Islet of Langerhans (tissue), 1 donor: ENCODE results near the gene CSMD2.

Experiments
- FAIRE-seq: peaks from one replicate; lab custom pipeline; 2011; peaks lifted over from hg19 to GRCh38; lab: Jason Lieb, UNC

Gene CSMD2

DNA sequence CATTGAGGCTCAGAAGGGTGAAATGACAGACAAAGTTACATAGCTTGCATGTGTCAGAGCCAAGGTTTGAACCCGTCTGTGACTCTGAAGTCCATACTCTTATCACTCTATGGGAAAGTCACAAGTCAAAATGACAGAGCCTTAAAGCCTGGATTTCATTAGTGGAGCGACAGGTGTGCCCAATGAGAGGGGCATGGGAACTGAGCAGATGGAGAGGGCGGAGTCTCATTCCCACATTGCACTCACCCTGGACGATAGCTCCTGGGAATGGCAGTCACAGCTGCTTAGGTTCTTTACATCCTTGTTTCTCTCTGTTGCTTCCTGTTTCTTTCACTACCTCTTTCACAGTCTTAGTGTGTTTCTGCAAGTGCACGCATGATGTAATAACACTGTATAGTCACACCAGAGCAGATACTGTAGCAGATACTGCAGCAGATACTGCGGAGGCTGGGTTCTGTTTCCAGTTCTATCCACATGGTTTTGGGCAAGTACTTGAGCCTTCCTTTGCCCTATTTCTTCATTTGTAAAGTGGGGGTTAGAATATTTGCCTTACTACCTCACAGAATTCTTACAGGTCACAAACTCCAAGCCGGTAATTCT lies 565.4 kb downstream of the CSMD2 start:
- no peak for FAIRE-seq

DNA sequence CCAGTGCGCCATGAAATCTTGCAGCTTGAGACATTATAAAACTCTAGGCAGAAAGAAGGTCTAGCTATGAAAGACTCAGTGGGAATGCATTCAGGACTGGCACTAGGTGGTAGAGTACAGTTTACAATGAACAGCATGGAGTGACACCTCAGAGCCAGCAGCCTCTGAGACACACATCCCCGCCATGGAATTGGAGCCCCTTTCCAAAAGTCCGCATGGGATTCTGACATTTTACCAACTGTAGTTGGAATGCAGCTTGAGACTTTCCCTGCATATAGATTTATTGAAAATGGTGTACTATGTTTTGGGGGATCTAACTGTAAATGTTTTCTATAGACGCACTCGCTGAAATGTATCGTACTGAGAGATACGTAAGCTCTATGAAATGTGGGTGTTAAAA lies 576.3 kb downstream of the CSMD2 start:
- FAIRE-seq: no peak

DNA sequence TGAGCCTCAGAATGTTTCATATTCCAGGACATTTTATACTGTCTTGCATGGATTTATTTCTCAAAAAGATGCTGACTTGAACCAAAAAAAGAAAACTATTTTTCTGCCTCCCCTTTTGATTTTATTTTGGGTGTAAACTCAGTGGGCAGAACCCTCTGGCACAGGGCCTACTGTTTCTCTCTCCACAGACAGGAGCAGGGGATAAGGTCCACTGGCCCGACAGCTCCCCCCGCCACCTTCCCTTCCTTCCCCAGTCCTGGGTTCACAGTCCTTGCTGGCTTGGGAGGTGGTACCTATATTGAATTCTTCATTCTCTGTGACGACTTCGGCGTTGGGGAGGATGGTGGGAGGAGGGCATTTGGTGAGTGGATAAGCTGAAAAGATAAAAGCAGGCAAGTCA lies 578.2 kb downstream of the CSMD2 start:
- FAIRE-seq: no peak

DNA sequence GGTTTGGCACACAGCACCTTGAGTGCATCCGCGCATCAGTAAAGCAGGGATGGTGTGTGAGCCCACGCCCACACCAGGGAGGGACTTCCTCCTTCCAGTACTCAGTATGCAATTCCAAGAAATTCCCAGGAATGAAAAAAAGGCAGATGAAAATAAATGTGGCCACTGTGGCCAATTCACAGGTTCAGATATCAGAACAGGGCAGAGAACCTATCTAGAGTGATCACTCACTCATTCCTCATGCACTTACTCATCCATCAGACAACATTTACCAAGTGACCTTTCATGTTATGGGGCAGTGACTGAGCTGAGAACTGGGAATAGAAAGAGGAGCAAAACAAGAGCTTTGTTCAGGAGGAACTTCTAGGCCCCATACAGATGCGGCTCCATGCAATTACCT lies 578.9 kb downstream of the CSMD2 start:
- no peak for FAIRE-seq

DNA sequence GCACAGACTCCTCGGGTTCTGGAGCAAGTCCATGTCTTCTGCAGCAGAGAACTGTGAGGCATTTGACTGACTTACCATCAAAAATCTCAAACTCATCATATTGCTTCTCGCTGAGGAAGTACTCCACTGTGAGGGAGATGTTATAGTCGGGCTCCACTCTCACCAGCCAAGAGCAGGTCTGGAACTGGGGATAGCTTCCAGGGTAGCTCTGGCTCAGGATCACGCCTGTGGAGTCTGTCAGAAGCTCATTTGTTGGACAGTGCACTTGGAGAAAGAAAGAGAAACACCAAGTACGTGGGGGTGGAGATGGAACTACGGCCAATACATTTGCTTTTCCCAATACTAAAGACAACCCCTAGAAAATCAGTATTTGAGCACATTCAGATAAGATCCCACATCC lies 581.5 kb downstream of the CSMD2 start:
- no peak for FAIRE-seq

DNA sequence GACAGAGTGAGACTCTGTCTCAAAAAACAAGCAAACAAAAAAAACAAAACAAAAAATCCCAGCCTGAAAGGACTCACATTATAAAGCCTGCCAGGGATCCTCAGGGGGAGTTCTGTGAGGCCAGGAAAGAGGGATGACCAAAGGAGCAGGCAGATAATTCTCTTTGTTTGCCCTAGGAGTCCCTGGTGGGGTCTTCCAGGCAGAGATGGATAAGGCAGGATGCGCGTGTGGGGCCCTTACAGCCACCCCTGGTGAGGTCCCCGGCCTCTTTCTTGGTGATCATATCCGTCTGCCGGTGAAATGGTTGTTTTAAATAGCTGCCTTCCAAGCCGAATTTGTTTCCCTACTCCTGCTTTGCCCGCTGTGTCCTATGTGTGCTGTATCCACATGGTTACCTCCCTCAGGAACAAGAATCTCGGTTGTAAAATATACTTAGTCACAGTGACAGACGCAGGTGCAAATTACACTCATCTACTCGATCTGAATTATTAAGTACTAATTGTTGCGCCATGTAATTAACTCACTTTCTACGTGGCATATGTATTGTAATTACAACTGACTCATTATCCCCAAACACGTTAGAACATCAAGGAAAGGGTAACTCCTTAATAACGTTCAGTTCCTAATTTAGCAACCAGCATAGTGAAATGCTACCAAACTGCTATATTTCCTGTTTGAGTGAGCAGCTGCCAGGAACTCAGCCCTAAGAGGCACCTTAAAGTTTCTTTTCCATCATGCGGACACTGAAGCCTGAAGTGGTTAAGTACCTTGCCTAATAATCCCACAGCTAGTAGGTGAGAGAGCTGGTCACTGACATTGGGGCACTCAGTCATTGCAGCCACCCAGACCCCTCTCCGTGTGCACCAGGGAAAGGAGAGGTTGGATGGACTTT lies 586.2 kb downstream of the CSMD2 start:
- no peak for FAIRE-seq

DNA sequence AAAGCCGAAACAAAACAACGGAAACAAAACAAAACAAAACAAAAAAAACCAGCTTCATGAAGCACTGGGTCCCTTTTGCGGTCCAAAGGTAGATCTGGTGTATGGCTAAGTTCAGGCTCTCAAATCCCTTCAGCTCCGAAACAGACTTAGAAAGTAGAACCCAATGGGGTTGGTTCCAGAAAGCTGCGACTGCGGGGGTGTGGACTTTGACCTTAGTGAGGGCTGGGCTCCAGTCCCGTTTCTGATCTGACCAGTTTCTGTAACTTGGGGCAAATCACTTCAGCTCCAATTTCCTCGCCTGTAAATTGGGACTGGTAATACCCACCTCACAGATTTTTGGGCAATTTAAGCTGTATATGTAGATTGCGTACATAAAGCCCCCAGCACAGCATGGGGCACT lies 587.4 kb downstream of the CSMD2 start:
- no peak for FAIRE-seq

DNA sequence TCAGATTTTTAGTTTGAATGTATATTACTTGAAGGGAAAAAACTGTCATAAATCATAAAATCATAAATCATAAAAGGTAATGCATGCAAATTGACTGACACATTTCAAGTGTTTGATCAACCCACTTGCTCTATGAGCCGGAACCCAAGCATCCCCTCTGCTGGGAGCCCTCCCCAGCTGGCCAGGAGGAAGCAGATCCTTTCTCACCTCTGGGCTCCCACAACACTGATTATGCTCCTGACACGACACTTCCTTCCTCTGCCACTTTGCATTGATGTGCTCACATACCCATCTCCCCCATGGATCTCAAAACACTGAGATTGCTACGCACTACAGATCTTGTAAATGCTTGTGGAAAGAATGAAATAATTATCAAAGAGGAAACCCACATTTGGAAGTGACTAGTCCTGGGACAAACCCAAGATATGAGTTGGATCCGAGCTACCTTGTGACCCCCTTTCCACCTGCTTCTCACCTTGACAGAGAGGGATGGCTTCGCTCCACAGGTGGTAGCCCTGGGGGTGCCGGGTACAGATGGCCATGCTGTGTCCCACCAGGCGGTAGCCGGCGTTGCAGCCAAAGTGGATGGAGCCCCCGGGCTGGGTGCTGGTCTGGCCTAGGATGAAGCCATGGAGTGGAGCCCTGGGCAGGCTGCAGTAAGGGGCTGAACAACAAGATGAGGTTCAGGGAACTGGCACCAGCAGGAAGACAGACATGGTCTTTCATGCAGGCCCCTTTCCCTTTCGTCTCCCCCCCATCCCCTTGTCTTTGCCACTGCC lies 588.0 kb downstream of the CSMD2 start:
- FAIRE-seq: no peak

DNA sequence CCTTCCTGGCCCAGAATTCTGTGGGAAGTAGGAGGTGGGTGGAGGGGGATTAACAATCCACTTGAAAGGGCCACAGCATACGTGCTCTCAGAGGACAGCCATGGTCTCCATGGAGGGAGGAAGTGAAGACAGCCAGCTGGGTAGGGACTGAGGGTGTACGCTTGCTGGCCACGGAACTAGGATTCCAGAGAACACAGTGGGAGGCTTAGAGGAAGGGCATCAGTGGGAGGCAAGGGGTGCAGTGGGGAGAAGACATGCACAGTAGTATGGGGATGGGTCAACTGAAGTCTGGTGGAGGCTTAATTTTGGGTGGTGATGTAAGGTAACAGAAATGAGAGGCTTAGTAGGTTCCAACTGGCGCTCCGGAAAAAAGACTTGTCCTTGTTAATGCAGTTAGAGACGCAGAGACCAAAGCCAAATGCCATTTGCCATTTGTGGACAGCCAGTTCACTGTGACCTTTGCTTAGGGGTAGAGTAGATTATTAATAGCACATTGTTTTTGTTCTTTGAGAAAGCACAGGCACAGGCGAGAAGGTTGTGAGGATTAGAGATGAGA lies 589.6 kb downstream of the CSMD2 start:
- no peak for FAIRE-seq

DNA sequence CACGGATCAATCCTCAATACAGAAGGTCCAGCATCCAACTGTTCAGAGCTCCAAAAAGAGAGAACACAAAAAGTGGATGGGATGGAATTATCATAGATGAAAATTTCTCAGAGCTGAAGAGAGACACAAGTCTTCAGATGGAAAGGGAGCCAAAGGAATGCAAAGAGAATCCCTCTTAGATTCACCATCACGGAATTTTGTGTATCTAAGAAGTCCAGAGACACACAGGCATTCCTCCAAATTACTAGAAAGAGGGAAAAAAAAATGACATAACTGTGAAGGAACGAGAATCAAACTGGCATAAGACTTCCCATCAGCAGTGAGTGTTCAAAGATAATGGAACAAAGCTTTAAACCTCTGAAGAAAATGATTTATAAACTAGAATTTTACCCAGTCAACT lies 591.4 kb downstream of the CSMD2 start:
- no peak for FAIRE-seq

DNA sequence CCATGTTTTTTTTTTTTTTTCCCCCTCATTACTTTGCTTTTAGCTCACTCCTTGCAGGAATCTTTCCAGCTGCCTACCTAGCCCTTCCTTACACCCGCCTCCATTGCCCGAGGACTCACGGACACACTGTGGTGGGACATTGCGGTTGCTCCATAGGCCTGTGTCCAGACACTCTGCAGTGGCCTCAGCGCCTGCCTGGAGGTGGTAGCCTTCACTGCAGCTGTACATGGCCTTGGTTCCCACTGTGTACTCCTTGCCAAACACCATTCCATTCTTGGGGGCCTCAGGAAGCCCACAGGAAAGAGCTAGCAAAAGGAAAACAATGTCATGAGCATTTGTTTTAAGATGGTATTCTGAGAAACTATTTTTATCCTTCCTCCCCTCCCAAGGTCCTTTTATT lies 592.6 kb downstream of the CSMD2 start:
- FAIRE-seq: no peak

DNA sequence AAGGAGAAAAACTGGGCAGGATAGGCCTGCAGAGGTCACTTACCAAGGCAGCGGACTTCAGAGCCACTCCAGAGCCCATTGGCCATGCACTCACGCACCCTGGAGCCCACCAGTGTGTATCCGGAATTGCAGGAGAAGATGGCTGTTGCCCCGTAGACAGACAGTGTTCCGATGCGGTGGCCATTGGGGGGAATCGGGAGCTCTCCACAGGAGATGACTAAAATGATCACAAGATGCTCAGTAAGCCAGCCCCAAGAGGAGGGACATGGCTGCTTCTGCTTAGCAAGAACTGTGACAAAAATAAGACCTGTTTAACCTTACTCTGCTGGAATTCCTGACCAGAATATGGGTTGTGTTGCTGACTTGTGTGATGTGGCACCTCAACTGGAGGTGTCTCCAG lies 595.7 kb downstream of the CSMD2 start:
- no peak for FAIRE-seq

DNA sequence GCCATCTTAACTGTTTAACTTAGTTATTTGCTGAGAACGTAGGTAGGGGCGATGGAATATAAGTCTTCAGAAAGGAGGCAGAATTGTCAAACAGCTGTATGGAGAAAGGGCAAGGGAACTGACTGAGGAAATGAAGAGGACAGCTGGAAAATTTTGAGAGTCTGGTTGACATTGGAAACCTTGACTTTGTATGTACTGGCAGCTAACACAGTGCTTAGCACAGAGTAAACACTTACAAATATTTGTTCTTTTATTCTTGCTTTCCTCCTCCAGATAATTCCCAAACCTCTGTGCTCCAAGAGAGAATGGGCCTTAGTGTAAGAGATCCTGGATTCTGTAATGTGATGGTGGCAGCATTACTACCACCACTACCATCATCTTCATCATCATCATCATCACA lies 601.3 kb downstream of the CSMD2 start:
- no peak for FAIRE-seq

DNA sequence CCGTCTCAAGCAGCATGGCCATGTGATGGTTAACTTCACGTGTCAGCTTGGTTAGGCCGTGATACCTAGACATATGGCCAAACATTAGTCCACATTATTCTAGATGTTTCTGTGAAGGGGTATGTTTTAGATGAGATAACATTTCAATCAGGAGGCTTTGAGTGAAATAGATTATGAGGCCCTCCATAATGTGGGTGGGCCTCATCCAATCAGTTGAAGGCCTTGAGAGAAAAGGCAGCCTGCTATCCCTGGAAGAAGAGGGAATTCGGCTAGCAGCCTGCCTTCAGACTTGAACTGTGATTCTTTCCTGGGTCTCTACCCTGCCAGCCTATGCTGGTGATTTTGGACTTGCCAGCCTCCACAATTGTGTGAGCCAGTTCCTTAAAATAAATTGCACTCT lies 602.5 kb downstream of the CSMD2 start:
- no peak for FAIRE-seq

DNA sequence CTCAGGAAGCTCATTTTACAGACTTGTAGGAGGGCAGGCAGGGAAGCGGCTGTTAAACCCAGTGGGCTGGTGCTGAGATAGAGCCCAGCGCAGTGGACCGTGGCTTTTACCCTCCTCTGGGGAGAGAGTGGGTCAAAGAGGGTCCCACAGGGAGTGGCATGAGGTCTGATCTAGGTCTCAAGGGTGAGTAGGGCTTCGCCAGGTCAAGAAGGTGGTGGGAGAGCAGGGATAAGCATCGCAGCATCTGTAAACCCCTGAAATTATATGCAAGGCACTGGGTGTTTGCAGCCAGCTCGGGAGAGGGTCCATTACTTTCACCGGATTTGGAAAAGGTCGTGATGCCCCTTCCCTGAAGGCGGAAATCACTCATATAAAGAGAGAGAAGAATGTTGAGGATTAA lies 603.5 kb downstream of the CSMD2 start:
- FAIRE-seq: no peak

DNA sequence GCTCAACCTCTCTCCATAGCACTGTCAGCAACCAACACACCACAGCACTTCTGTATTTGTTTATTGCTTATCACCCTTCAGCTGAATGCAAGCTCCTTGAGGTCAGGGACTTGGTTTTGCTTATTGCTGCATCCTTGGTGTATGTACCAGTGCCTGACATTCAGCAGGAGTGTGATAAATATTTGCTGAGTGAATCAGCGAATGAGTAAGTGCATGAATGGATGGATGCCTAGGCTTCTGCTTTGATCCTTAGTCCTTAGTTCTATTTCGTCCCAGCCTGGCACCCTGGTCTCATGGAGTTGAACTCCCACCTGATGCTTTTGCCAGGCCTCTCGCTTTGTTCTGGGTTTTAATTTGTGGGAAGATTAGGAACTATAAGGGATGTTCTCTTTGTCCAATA lies 604.4 kb downstream of the CSMD2 start:
- FAIRE-seq: no peak

DNA sequence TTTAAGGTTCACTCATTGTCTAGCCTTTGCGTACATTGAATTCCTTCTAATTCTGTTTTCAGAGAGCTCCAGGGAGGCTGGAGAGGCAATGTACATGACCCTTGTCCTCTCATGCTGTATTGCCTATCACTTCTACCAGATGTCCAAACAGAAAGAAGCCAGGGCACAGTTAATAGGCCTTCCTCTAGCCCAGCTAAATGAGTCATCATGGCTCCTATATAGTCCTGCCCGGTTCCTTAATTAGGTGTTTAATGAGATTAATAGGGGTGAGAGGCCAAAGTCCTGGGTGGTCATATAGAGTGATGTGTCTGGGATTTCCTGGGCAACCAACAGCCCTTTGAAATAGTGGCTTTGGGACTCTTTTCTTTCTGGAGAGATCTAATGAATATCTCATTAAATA lies 616.3 kb downstream of the CSMD2 start:
- FAIRE-seq: no peak

DNA sequence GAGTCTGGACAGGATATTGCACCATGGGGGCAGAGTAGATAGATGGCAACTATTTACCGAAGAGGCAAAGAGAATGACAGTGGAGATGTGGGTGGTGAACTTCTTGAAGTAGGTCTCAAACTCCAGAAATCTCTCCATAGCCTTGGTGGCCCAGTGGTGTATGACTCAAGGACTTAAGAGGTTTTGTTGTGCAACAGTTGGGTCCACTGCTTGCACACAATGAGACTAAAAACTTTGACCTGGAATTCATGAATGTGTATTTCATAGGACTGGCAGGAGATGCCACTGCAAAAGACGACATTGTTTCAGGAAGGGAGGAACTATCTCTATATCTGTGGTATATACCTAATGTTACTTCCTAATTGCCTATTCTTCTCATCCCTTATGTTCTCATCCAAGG lies 616.7 kb downstream of the CSMD2 start:
- no peak for FAIRE-seq

DNA sequence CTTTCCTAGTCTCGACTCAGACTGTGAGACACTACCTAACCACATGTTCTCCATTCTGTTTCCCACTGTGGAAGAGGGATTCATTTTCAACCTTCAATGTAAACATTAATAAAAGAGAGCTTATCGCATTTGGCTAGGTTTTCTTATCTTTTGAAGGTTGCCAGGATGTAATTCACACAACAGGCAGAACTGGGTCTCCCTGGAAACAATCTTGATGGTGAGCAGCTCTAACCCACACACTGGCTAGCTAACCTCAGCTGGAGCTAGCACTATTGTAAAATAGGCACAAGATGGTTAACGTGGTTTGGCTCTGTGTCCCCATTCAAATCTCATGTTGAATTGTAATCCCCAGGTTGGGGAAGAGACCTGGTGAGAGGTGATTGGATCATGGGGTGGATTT lies 617.5 kb downstream of the CSMD2 start:
- no peak for FAIRE-seq

DNA sequence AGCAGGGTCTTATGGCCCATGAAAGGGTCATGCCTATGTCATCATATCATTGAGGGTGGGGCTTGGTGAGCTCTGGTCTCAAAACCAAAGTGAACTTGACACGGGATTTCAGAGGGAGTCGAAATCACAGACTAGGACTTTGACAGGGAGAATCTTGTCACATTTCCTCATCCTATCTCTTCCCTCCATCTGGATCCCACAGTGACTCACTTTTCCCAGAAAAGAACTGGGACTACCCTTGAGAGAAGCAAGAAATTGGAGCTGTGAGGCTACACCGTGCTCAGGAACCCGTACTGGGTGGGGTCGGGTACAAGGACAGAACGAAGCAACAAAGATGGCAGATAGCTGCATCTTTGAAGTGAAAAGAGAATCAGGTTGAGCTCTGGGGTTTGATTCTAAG lies 623.1 kb downstream of the CSMD2 start:
- no peak for FAIRE-seq

DNA sequence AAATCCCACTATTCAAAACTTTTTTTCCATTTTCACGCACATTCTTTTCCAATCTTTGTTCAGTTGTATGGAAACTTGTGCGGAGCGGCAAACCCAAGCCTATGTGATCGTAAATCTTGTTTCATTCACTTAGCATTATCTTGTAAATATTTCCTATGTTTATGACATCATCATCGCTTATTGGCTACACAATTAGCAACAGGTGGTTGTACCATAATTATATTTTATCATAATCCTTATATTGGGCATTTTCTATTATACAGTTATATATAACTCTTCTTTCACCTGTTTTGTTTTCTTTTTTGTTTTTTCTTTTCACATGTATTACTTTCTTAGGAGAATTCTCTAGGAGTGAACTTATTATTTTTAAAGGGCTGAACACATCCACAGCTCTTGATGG lies 627.1 kb downstream of the CSMD2 start:
- FAIRE-seq: no peak

DNA sequence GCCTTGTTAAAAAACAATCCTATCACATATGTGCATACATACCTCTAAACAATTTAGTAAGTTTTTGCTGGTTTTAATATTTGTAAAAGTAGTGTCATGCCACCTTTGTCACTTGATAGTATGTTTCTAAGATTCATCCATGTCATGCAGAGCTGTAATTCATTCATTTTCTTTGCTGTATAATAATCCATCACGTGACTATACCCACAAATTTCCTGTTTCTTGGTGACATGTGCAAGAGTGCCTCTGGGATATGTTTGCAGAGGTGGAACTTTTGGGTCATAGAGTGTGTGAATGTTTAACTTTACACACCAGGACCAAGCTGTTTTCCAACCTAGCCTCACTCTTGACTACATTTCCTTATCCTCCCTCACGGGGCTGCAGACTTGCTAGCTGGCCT lies 629.7 kb downstream of the CSMD2 start:
- no peak for FAIRE-seq

DNA sequence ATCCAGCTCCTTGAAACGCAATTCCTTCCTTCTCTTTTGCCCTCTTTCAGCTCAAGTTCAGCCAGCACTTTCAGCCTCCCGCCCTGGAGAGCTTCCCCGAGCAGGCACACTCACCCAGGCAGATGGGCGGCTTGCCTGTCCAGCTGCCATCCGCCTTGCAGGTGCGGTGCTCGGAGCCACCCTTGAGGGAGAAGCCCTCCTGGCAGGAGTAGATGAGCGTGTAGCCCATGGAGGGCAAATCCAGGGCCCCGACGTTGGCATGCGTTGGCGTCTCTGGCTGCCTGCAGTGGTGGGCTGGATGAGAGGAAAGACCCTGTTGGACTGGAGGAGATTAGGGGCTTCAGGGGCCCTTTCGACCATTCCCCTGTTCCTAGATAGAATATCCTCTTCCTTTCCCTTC lies 632.1 kb downstream of the CSMD2 start:
- FAIRE-seq: no peak
